GM12878 (cell line): ENCODE measurements around the gene MTAP. TPM values are rescaled to one million over a fixed set of nuclear protein-coding genes. Genes with fewer than 3 reads are reported as not detected.

Experiments
- ATF7 ChIP-seq: fragments of 450-650 bp; IDR thresholded peaks from 2 replicates; pipeline ENCODE4 v1.6.1; 2016; ENCODE audit warnings: low read depth, mild to moderate bottlenecking
- CHD1 ChIP-seq: IDR thresholded peaks from 2 replicates; pipeline ENCODE4 v1.6.1; 2012; ENCODE audit warnings: low read depth, low read length, improper control_type of control experiment
- CREM ChIP-seq: IDR thresholded peaks from 2 replicates; pipeline ENCODE4 v1.6.1; 2014; ENCODE audit warnings: antibody characterized with exemption, low read depth
- EP300 ChIP-seq, 2 experiments: fragments of 150-350 bp in 1 of 2; IDR thresholded peaks; 2 replicates each; pipeline ENCODE4 v1.6.1; 2011 to 2012; ENCODE audit warnings: low read depth in 2 of 2, low read length in 2 of 2, borderline replicate concordance in 1 of 2, improper control_type of control experiment in 1 of 2, inconsistent platforms in 1 of 2; ENCODE audit not compliant: control insufficient read depth in 1 of 2
- EZH2 ChIP-seq: IDR thresholded peaks from 2 replicates; pipeline ENCODE4 v1.6.1; 2012; ENCODE audit warnings: low read depth, mild to moderate bottlenecking, control low read depth, inconsistent platforms, low read length, borderline replicate concordance; ENCODE audit not compliant: control insufficient read depth
- IRF4 ChIP-seq: IDR thresholded peaks from 2 replicates; pipeline ENCODE4 v1.6.1; 2011; ENCODE audit warnings: low read depth, low read length
- JUNB ChIP-seq: IDR thresholded peaks from 2 replicates; pipeline ENCODE4 v1.6.1; 2016; ENCODE audit warnings: antibody characterized with exemption, mild to moderate bottlenecking
- NRF1 ChIP-seq: conservative IDR thresholded peaks from 2 replicates; pipeline ENCODE4 v1.6.1; 2011; ENCODE audit warnings: mild to moderate bottlenecking, low read depth, low read length, improper control_type of control experiment
- RFX5 ChIP-seq: IDR thresholded peaks from 2 replicates; pipeline ENCODE4 v1.6.1; 2011; ENCODE audit warnings: low read depth, low read length, improper control_type of control experiment
- SIN3A ChIP-seq: IDR thresholded peaks from 2 replicates; pipeline ENCODE4 v1.6.1; 2012; ENCODE audit warnings: low read depth, low read length, improper control_type of control experiment
- SUPT20H ChIP-seq: IDR thresholded peaks from 2 replicates; pipeline ENCODE4 v1.6.1; 2011; ENCODE audit warnings: low read depth, mild to moderate bottlenecking, low read length, moderate library complexity, borderline replicate concordance; ENCODE audit not compliant: control insufficient read depth
- SUZ12 ChIP-seq: fragments of 200-600 bp; sonication (generic); IDR thresholded peaks from one replicate; pipeline ENCODE4 v1.6.1; 2018; ENCODE audit warnings: antibody characterized with exemption, mild to moderate bottlenecking; ENCODE audit not compliant: unreplicated experiment
- TCF3 ChIP-seq: IDR thresholded peaks from 2 replicates; pipeline ENCODE4 v1.6.1; 2012; ENCODE audit warnings: low read depth, mild to moderate bottlenecking, low read length, borderline replicate concordance; ENCODE audit not compliant: insufficient read depth
- WRNIP1 ChIP-seq: IDR thresholded peaks from 2 replicates; pipeline ENCODE4 v1.6.1; 2011; ENCODE audit warnings: low read depth, low read length, improper control_type of control experiment, borderline replicate concordance
- ZNF592 ChIP-seq: fragments of 450-650 bp; IDR thresholded peaks from 2 replicates; pipeline ENCODE4 v1.6.1; 2017; ENCODE audit warnings: mild to moderate bottlenecking, moderate library complexity
- polyA plus RNA-seq, 11 experiments: library from polyadenylated mRNA; depleted of rRNA in 4 of 11; unstranded in 6 of 11; stranded (reverse) in 5 of 11; fragments of >200 nt; fragmentation: Nextera tagmentation in 4 of 11; fragmentation: Illumina TruSeq in 1 of 11; extraction: Ambion mirVana in 4 of 11; extraction: Trizol in 1 of 11; gene quantifications; 1 replicate in 1 of 11; 2 replicates in 10 of 11; pipeline versions ENCODE4 v1.2.1 to v1.2.3, GENCODE V29; 2011 to 2016; ENCODE audit warnings: inconsistent platforms in 2 of 11, missing spikeins in 2 of 11, low read depth in 1 of 11
- total RNA-seq, 4 experiments: library from RNA; depleted of rRNA in 3 of 4; stranded (reverse); fragments of >200 nt in 3 of 4; fragmentation: Illumina TruSeq in 1 of 4; extraction: Trizol in 1 of 4; gene quantifications; 2 replicates each; pipeline versions ENCODE4 v1.2.1 to v1.2.3, GENCODE V29; 2013 to 2021
- TF ChIP-seq, protein P1 (sequence below): IDR thresholded peaks from 2 replicates; pipeline ENCODE4 v1.6.1; 2012; ENCODE audit warnings: improper control_type of control experiment, low read depth, low read length; ENCODE audit not compliant: insufficient replicate concordance
- TF ChIP-seq, protein P2 (sequence below): IDR thresholded peaks from 2 replicates; pipeline ENCODE4 v1.6.1; 2011; ENCODE audit warnings: mild to moderate bottlenecking, low read depth, low read length, moderate library complexity; ENCODE audit not compliant: insufficient replicate concordance
- TF ChIP-seq, protein P3 (sequence below): IDR thresholded peaks from 2 replicates; pipeline ENCODE4 v1.6.1; 2012; ENCODE audit warnings: low read depth, low read length, improper control_type of control experiment

MTAP gene
- total and polyA plus RNA-seq, 10 of the 15 experiments (the other 5 are each of a cell fraction or from before 2014, with no cell fraction given), result 16.4 to 29.9 (median 22.6) TPM

DNA sequence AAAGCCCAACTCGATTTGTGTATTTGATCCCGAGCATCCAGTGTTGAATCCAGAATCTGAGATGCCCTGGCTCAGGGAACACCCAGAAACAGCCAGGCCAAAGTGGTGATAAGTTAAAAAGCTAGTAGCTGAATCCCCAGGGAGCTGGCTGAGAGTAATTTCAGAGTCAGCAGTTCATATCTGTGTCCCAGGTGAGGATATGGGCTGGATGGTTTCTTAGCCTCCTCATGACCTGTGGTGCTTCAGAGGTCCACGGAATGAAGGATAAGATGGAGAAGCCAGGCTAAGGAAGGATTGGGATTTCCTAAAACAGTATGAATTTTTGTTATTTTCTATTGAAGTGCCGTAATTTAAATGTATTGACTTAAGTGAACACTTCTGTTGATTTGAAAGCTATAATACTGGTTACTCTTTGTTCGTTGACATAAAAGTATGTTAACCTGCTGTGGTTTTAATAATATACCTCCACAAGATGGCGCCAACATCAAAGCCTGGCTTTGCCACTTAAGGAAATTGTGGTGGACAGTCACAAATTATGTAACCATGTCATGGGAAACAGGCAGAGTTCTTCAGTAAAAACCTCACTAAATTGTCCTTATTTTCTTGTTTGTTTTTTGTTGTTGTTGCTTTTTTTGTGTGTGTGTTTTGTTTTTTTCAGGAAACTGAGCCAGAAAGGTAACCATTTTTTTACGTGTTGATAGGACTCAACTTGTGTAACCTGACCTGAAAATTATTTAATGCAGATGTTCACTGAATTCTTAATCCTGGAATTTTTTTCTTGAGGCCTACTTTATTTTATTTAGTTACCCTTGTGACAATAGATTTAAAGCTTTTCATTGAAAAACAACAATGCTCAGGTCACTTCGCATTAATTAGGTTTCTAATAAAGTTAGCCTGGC is 11.4 kb downstream of the MTAP start (continued):
- TF ChIP-seq, protein P1, sequence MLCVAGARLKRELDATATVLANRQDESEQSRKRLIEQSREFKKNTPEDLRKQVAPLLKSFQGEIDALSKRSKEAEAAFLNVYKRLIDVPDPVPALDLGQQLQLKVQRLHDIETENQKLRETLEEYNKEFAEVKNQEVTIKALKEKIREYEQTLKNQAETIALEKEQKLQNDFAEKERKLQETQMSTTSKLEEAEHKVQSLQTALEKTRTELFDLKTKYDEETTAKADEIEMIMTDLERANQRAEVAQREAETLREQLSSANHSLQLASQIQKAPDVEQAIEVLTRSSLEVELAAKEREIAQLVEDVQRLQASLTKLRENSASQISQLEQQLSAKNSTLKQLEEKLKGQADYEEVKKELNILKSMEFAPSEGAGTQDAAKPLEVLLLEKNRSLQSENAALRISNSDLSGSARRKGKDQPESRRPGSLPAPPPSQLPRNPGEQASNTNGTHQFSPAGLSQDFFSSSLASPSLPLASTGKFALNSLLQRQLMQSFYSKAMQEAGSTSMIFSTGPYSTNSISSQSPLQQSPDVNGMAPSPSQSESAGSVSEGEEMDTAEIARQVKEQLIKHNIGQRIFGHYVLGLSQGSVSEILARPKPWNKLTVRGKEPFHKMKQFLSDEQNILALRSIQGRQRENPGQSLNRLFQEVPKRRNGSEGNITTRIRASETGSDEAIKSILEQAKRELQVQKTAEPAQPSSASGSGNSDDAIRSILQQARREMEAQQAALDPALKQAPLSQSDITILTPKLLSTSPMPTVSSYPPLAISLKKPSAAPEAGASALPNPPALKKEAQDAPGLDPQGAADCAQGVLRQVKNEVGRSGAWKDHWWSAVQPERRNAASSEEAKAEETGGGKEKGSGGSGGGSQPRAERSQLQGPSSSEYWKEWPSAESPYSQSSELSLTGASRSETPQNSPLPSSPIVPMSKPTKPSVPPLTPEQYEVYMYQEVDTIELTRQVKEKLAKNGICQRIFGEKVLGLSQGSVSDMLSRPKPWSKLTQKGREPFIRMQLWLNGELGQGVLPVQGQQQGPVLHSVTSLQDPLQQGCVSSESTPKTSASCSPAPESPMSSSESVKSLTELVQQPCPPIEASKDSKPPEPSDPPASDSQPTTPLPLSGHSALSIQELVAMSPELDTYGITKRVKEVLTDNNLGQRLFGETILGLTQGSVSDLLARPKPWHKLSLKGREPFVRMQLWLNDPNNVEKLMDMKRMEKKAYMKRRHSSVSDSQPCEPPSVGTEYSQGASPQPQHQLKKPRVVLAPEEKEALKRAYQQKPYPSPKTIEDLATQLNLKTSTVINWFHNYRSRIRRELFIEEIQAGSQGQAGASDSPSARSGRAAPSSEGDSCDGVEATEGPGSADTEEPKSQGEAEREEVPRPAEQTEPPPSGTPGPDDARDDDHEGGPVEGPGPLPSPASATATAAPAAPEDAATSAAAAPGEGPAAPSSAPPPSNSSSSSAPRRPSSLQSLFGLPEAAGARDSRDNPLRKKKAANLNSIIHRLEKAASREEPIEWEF, result no peak
- TF ChIP-seq EZH2, result no peak
- TF ChIP-seq RFX5, result no peak
- TF ChIP-seq SUZ12, result no peak
- TF ChIP-seq NRF1, result no peak
- TF ChIP-seq TCF3, result no peak
- no peak for TF ChIP-seq SIN3A
- TF ChIP-seq SUPT20H, result no peak
- TF ChIP-seq IRF4, result no peak
- no peak for TF ChIP-seq ZNF592
- TF ChIP-seq, protein P2, sequence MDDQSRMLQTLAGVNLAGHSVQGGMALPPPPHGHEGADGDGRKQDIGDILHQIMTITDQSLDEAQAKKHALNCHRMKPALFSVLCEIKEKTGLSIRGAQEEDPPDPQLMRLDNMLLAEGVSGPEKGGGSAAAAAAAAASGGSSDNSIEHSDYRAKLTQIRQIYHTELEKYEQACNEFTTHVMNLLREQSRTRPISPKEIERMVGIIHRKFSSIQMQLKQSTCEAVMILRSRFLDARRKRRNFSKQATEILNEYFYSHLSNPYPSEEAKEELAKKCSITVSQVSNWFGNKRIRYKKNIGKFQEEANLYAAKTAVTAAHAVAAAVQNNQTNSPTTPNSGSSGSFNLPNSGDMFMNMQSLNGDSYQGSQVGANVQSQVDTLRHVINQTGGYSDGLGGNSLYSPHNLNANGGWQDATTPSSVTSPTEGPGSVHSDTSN, result no peak
- TF ChIP-seq ATF7, result peak; percentile 43; the same call in 1 of the 2 replicates
- TF ChIP-seq WRNIP1, result no peak
- TF ChIP-seq CREM, result no peak
- TF ChIP-seq JUNB, result no peak
- no peak for TF ChIP-seq CHD1
- no peak for TF ChIP-seq EP300 (IDR thresholded peaks at IDR 0.05; ENCODE audit: borderline replicate concordance in 1 of 2, control insufficient read depth in 1 of 2, low read depth in 2 of 2, low read length in 2 of 2)
- TF ChIP-seq, protein P3, sequence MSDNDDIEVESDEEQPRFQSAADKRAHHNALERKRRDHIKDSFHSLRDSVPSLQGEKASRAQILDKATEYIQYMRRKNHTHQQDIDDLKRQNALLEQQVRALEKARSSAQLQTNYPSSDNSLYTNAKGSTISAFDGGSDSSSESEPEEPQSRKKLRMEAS, result no peak
